ENCODE results near the gene ZFPM1. TPM values are rescaled to one million over a fixed set of nuclear protein-coding genes. Genes with fewer than 3 reads are reported as not detected.

ZFPM1 gene
- total and polyA plus RNA-seq, 2 of the 8 experiments (the other 6 are each of a cell fraction or from before 2014, with no cell fraction given), result 0.74 to 4.8 TPM

DNA sequence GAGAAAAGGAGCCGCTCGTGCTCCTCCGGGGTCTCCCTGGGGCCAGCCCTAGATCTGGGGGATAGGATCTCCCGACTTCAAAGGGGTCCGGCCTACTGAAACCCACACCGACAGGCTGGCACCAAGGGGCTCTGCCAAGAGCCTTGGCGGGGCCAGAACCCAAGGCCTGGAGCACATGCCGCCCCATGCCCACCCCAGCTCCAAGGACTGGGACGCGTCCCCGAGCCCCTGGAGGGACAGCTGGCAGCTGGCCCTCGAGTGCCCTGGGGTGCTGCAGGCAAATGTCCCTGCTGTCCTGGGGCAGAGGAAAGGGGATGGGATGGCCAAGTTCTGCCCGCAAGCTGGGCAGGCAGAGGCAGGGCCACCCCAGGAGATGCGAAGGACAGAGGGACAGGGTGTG, 31.8 kb upstream of the ZFPM1 start:
- Histone ChIP-seq H2BK120ac (replicated peaks; ENCODE audit: low read depth, low read length) (no peak overlapping the region), H3K36me3 (ENCODE audit: control insufficient read depth in 2 of 4, insufficient read depth in 4 of 4, low read length in 3 of 4) (no peaks in the 10 kb centered on the region), H3K23me2 (ENCODE audit: low read depth, low read length) (peaks cover 14% of the 10 kb centered on the region; the same call in 1 of the 2 replicates), H3K27me3 (replicated peaks in 1 of 4; ENCODE audit: control insufficient read depth in 3 of 4, extremely low read depth in 1 of 4, insufficient read depth in 3 of 4, low read length in 3 of 4) (no peaks in the 10 kb centered on the region), H3K4me2 (ENCODE audit: insufficient read depth in 1 of 2, low read depth in 2 of 2, low read length in 2 of 2) (no peak overlapping the region), H4K20me1 (replicated peaks in 1 of 2; ENCODE audit: control insufficient read depth in 1 of 2, insufficient read depth in 2 of 2, low read length in 2 of 2) (peaks cover 0 to 11% of the 10 kb centered on the region in 2 experiments), H3K14ac (ENCODE audit: insufficient read length) (no peak overlapping the region), H2BK15ac (ENCODE audit: low read length) (no peak overlapping the region), H3K9me3 (ENCODE audit: insufficient read depth in 2 of 2, low read depth in 1 of 2, low read length in 1 of 2) (no peaks in the 10 kb centered on the region), H4K8ac (ENCODE audit: extremely low read depth, insufficient read depth, low read length) (peak overlapping the region; percentile 59), H2BK20ac (ENCODE audit: low read length) (no peak overlapping the region), H3K4me3 (ENCODE audit: extremely low read depth in 1 of 4, insufficient read depth in 2 of 4, low read depth in 3 of 4, low read length in 4 of 4) (no peak overlapping the region), H2BK12ac (ENCODE audit: low read depth, low read length) (no peak overlapping the region), H3K56ac (replicated peaks; ENCODE audit: insufficient read length, low read depth, low read length) (no peak overlapping the region), H2AFZ (ENCODE audit: low read length) (no peak overlapping the region), H2BK5ac (ENCODE audit: low read depth, low read length) (no peak overlapping the region), H3K79me2 (ENCODE audit: control insufficient read depth in 1 of 2, insufficient read depth in 2 of 2, low read length in 2 of 2) (no peaks in the 10 kb centered on the region), H3K9ac (replicated peaks in 1 of 4; ENCODE audit: extremely low read depth in 1 of 4, low read depth in 3 of 4, low read length in 3 of 4) (no peak overlapping the region), H3K23ac (ENCODE audit: insufficient read length) (no peak overlapping the region), H3K79me1 (ENCODE audit: low read depth, low read length) (no peaks in the 10 kb centered on the region), H3K27ac (ENCODE audit: low read depth, low read length) (no peak overlapping the region), H3K4ac (replicated peaks; ENCODE audit: insufficient read length, low read depth, low read length) (no peak overlapping the region), H4K91ac (replicated peaks; ENCODE audit: insufficient read length, low read length) (no peak overlapping the region), H2AK5ac (ENCODE audit: low read depth, low read length) (no peak overlapping the region), H4K5ac (ENCODE audit: insufficient read length, low read depth, low read length) (no peak overlapping the region), H3K4me1 (replicated peaks in 1 of 4; ENCODE audit: control insufficient read depth in 3 of 4, insufficient read depth in 4 of 4, low read length in 3 of 4) (no peaks in the 10 kb centered on the region), H3K18ac (ENCODE audit: extremely low read depth, low read length) (no peak overlapping the region)
- ChIA-PET POLR2A (ENCODE audit: partially characterized antibody) (no interaction called here), CTCF (ENCODE audit: partially characterized antibody) (interaction anchor here (0.6 kb wide), 1 partner anchor 73 kb away, joined by 3 read pairs; no protein-coding TSS in a partner anchor)
- DNase-seq (ENCODE audit: low read depth in 1 of 2, low spot score in 2 of 2) (no peak), FAIRE-seq (no peak)
- 94% methylated on average over 13 of the region's 14 CpGs; no CpG with 5 or more reads in 1 of the 2 experiments for WGBS, 2 experiments (ENCODE audit: extremely low coverage in 1 of 2, insufficient coverage in 1 of 2, insufficient read length in 1 of 2, insufficient replicate concordance in 2 of 2, low coverage in 1 of 2, low lambda C conversion rate in 2 of 2, missing lambda C conversion rate in 1 of 2)
- no peak for TF ChIP-seq SIRT6 (IDR thresholded peaks at IDR 0.05; ENCODE audit: low read length)
